Measurements from ENCODE around the gene UNKL. TPM values are rescaled to one million over a fixed set of nuclear protein-coding genes. Genes with fewer than 3 reads are reported as not detected.
"Not testable (repeated sequence)": the region's sequence is repeated elsewhere in the genome, so short reads cannot be mapped to it uniquely, and the experiment has no call there.

Gene UNKL
- total RNA-seq, 1 donor from 2014 or later = 43.6 TPM

DNA sequence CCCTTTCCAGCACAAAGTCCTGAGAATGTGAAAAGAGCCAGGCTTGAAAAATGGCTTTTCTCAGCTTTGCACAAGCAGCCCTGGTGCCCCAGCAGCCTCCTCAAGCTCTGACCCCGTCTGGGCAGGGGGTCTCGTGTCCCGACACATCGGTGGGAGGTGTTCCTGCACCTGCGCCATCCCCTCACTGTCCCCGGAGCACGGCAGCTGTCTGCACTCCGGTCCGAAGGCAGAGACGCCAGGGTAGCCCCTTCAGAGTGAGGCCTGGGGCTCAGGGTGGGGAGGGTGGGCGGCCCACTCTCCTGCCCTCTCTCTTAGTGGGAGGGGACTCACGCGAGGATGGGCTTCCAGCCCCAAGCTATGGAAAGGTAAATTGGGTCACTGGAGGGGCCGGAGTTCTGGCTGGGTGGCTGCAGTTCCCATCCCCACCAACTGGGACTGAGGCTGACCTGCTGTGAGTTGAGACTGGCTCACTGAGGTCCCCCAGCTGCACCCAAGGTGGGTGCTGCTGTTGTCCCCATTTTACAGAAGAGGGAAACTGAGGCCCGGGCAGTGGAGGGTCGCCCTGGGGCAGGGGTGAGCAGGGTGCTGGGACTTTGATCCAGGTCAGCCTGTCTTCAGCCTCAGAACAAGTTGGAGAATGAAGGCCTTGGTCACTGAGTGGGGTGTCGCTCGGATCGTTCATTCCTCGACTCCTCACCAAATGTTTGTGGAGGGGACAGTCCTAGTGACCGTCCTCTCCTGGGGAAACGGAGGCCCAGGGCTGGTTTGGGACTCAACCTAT is 83.4 kb downstream of the UNKL start:
- no peak overlapping the region for H3K27ac Mint-ChIP-seq

GRCh38 chr16:1330260-1330914 is 84.1 kb downstream of the UNKL start:
- Mint-ChIP-seq H3K4me1 (peaks cover 8% of the 10 kb centered on the region), H3K27me3 (ENCODE audit: low read depth) (peaks cover 40% of the 10 kb centered on the region), H3K36me3 (no peaks in the 10 kb centered on the region), H3K27ac (no peak overlapping the region), H3K4me3 (no peak overlapping the region), H3K9me3 (no peaks in the 10 kb centered on the region)
- DNase-seq (ENCODE audit: low spot score in 2 of 2, unreplicated experiment in 2 of 2) = no peak
- TF ChIP-seq, protein P1, sequence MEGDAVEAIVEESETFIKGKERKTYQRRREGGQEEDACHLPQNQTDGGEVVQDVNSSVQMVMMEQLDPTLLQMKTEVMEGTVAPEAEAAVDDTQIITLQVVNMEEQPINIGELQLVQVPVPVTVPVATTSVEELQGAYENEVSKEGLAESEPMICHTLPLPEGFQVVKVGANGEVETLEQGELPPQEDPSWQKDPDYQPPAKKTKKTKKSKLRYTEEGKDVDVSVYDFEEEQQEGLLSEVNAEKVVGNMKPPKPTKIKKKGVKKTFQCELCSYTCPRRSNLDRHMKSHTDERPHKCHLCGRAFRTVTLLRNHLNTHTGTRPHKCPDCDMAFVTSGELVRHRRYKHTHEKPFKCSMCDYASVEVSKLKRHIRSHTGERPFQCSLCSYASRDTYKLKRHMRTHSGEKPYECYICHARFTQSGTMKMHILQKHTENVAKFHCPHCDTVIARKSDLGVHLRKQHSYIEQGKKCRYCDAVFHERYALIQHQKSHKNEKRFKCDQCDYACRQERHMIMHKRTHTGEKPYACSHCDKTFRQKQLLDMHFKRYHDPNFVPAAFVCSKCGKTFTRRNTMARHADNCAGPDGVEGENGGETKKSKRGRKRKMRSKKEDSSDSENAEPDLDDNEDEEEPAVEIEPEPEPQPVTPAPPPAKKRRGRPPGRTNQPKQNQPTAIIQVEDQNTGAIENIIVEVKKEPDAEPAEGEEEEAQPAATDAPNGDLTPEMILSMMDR (IDR thresholded peaks at IDR 0.05; ENCODE audit: unreplicated experiment) = peak; percentile 57

More for the DNA sequence above, 83.4 kb downstream of the UNKL start:
- DNase-seq (ENCODE audit: low spot score in 2 of 2, unreplicated experiment in 2 of 2) = no peak
- H3K27me3 Mint-ChIP-seq (ENCODE audit: low read depth) = peaks cover 47% of the 10 kb centered on the region
- TF ChIP-seq, protein P1 (IDR thresholded peaks at IDR 0.05; ENCODE audit: unreplicated experiment) = no peak
- H3K9me3 Mint-ChIP-seq = no peaks in the 10 kb centered on the region
- no peaks in the 10 kb centered on the region for H3K36me3 Mint-ChIP-seq
- peaks cover 8% of the 10 kb centered on the region for H3K4me1 Mint-ChIP-seq
- no peak overlapping the region for H3K4me3 Mint-ChIP-seq

- H3K36me3 Mint-ChIP-seq; H3K27ac Mint-ChIP-seq; H3K4me1 Mint-ChIP-seq; H3K4me3 Mint-ChIP-seq; H3K9me3 Mint-ChIP-seq; DNase-seq (ENCODE audit: low spot score in 2 of 2, unreplicated experiment in 2 of 2): not testable (repeated sequence)
- H3K27me3 Mint-ChIP-seq (ENCODE audit: low read depth) = peaks cover 25% of the 10 kb centered on the region
These were observed 85.5 kb downstream of the UNKL start for GRCh38 chr16:1328961-1329360.

DNA sequence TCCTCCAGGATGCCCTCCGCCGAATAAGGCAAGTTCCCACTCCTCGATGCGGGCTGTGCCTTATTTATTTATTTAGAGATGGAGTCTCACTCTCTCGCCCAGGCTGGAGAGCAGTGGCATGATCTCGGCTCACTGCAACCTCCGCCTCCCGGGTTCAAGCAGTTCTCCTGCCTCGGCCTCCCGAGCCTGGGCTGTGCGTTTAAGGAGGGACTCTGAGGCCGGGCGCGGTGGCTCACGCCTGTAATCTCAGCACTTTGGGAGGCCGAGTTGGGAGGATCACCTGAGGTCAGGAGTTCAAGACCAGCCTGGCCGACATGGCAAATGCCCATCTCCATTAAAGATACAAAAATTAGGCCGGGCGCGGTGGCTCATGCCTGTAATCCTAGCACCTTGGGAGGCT is 86.4 kb downstream of the UNKL start:
- H3K9me3 Mint-ChIP-seq; H3K27ac Mint-ChIP-seq; H3K4me1 Mint-ChIP-seq; H3K4me3 Mint-ChIP-seq; DNase-seq (ENCODE audit: low spot score in 2 of 2, unreplicated experiment in 2 of 2): not testable (repeated sequence)
- Mint-ChIP-seq H3K27me3 (ENCODE audit: low read depth) (peaks cover 25% of the 10 kb centered on the region), H3K36me3 (peaks cover 11% of the 10 kb centered on the region)

DNA sequence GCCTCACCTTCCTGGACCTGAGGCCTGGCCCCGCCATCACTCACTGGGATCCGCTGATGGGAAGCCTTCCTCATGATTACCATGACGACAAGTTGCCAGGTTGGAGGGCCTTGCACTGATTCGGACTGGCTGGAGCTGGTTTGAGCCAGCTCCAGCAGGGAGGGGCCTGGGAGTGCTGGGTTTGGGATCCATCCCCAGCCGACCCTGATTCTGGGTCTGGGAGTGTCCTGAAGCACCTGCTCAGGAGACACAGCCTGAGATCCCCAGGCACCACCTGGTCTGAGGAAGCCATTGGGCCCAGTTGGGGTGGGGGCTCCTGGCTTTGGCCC is 86.9 kb downstream of the UNKL start:
- Mint-ChIP-seq H3K4me1 (peaks cover 6% of the 10 kb centered on the region), H3K4me3 (no peak overlapping the region), H3K27ac (no peak overlapping the region), H3K36me3 (peaks cover 11% of the 10 kb centered on the region), H3K27me3 (ENCODE audit: low read depth) (peaks cover 21% of the 10 kb centered on the region), H3K9me3 (no peaks in the 10 kb centered on the region)
- TF ChIP-seq, protein P1 (IDR thresholded peaks at IDR 0.05; ENCODE audit: unreplicated experiment) = no peak
- no peak for DNase-seq (ENCODE audit: low spot score in 2 of 2, unreplicated experiment in 2 of 2)

GRCh38 chr16:1326946-1327618 is 87.4 kb downstream of the UNKL start:
- no peaks in the 10 kb centered on the region for H3K9me3 Mint-ChIP-seq
- H3K27ac Mint-ChIP-seq = no peak overlapping the region
- no peak for DNase-seq (ENCODE audit: low spot score in 2 of 2, unreplicated experiment in 2 of 2)
- H3K4me1 Mint-ChIP-seq = peaks cover 4% of the 10 kb centered on the region
- H3K4me3 Mint-ChIP-seq = no peak overlapping the region
- peaks cover 16% of the 10 kb centered on the region for H3K27me3 Mint-ChIP-seq (ENCODE audit: low read depth)
- H3K36me3 Mint-ChIP-seq = peaks cover 11% of the 10 kb centered on the region
- TF ChIP-seq, protein P1 (IDR thresholded peaks at IDR 0.05; ENCODE audit: unreplicated experiment) = no peak
